HEK293 (cell line): ENCODE measurements around the gene CHN2.

Experiments
- CTCF ChIA-PET: fragments of 350-600 bp; formaldehyde crosslinking; extraction: SDS; loops from one replicate; lab custom pipeline; 2021; ENCODE audit warnings: antibody characterized with exemption; lab: Yijun Ruan, JAX
- POLR2A ChIA-PET: fragments of 300-600 bp; formaldehyde crosslinking; extraction: SDS; loops from one replicate; lab custom pipeline; 2020; ENCODE audit warnings: antibody characterized with exemption, inconsistent platforms; lab: Yijun Ruan, JAX
- H3K27ac ChIP-seq: fragments of 200-500 bp; sonication (Bioruptor generic); 2 replicates; pipeline ENCODE4 v1.5.1; 2014; ENCODE audit warnings: low read depth, low read length, control low read depth, inconsistent platforms; ENCODE audit errors: extremely low read depth
- H3K36me3 ChIP-seq, 2 experiments: fragments of 200-500 bp in 1 of 2; sonication (Bioruptor generic) in 1 of 2; 1 replicate in 1 of 2; 2 replicates in 1 of 2; pipeline ENCODE4 v1.5.1; 2014 to 2017; ENCODE audit warnings: inconsistent platforms in 2 of 2, low read length in 2 of 2; ENCODE audit not compliant: control insufficient read depth in 2 of 2, insufficient read depth in 1 of 2
- H3K4me1 ChIP-seq: fragments of 200-500 bp; sonication (Bioruptor generic); 2 replicates; pipeline ENCODE4 v1.5.1; 2014; ENCODE audit warnings: mild to moderate bottlenecking, low read length, inconsistent platforms; ENCODE audit not compliant: control insufficient read depth, insufficient read depth
- H3K4me3 ChIP-seq: 2 replicates; pipeline ENCODE4 v1.5.1; 2011; ENCODE audit warnings: low read depth, mild to moderate bottlenecking, control low read depth, low read length, moderate library complexity
- H3K9me3 ChIP-seq: fragments of 200-500 bp; sonication (Bioruptor generic); 2 replicates; pipeline ENCODE4 v1.5.1; 2014; ENCODE audit warnings: low read depth, low read length, inconsistent platforms; ENCODE audit not compliant: control insufficient read depth, insufficient read depth
- MZF1 ChIP-seq: fragments of 450-650 bp; formaldehyde crosslinking; IDR thresholded peaks from 2 replicates; pipeline ENCODE4 v1.5.1; 2017; ENCODE audit warnings: missing biosample characterization, missing genetic modification characterization, borderline replicate concordance
- PRDM1 ChIP-seq: fragments of 450-650 bp; formaldehyde crosslinking; IDR thresholded peaks from 2 replicates; pipeline ENCODE4; 2016; ENCODE audit warnings: missing biosample characterization, missing genetic modification characterization
- TRIM28 ChIP-seq: IDR thresholded peaks from 2 replicates; pipeline ENCODE4 v1.6.1; 2011; ENCODE audit warnings: low read length, control low read depth, borderline replicate concordance
- ZBTB48 ChIP-seq: fragments of 450-650 bp; formaldehyde crosslinking; IDR thresholded peaks from 2 replicates; pipeline ENCODE4 v1.5.1; 2016; ENCODE audit warnings: missing biosample characterization, missing genetic modification characterization
- ZNF140 ChIP-seq: fragments of 450-650 bp; formaldehyde crosslinking; IDR thresholded peaks from 2 replicates; pipeline ENCODE4 v1.5.1; 2016; ENCODE audit warnings: missing biosample characterization, missing genetic modification characterization
- ZNF202 ChIP-seq: fragments of 450-650 bp; formaldehyde crosslinking; IDR thresholded peaks from 2 replicates; pipeline ENCODE4 v1.5.1; 2016; ENCODE audit warnings: missing biosample characterization, missing genetic modification characterization, borderline replicate concordance
- ZNF221 ChIP-seq: fragments of 450-650 bp; formaldehyde crosslinking; IDR thresholded peaks from 2 replicates; pipeline ENCODE4 v1.5.1; 2017; ENCODE audit warnings: missing biosample characterization, missing genetic modification characterization, borderline replicate concordance
- ZNF292 ChIP-seq: fragments of 450-650 bp; formaldehyde crosslinking; IDR thresholded peaks from 2 replicates; pipeline ENCODE4 v1.5.1; 2016; ENCODE audit warnings: low read depth, missing biosample characterization, missing genetic modification characterization, borderline replicate concordance
- ZNF311 ChIP-seq: fragments of 450-650 bp; formaldehyde crosslinking; IDR thresholded peaks from 2 replicates; pipeline ENCODE4 v1.5.1; 2017; ENCODE audit warnings: missing biosample characterization, missing genetic modification characterization, borderline replicate concordance
- ZNF510 ChIP-seq: fragments of 450-650 bp; formaldehyde crosslinking; IDR thresholded peaks from 2 replicates; pipeline ENCODE4 v1.5.1; 2018; ENCODE audit warnings: mild to moderate bottlenecking, missing genetic modification characterization, missing biosample characterization; ENCODE audit not compliant: insufficient replicate concordance
- ZNF654 ChIP-seq: fragments of 450-650 bp; formaldehyde crosslinking; IDR thresholded peaks from 2 replicates; pipeline ENCODE4 v1.5.1; 2016; ENCODE audit warnings: low read depth, missing biosample characterization, missing genetic modification characterization
- ZNF664 ChIP-seq: fragments of 450-650 bp; formaldehyde crosslinking; IDR thresholded peaks from 2 replicates; pipeline ENCODE4 v1.5.1; 2016; ENCODE audit warnings: missing biosample characterization, missing genetic modification characterization
- ZSCAN23 ChIP-seq: fragments of 450-650 bp; formaldehyde crosslinking; IDR thresholded peaks from 2 replicates; pipeline ENCODE4 v1.5.1; 2016; ENCODE audit warnings: missing biosample characterization, missing genetic modification characterization
- TF ChIP-seq, protein P1 (sequence below): fragments of 450-650 bp; formaldehyde crosslinking; IDR thresholded peaks from 2 replicates; pipeline ENCODE4; 2016; ENCODE audit warnings: missing biosample characterization, missing genetic modification characterization
- TF ChIP-seq, protein P2 (sequence below): IDR thresholded peaks from 2 replicates; pipeline ENCODE4 v1.6.1; 2011; ENCODE audit warnings: mild to moderate bottlenecking, low read depth, low read length, borderline replicate concordance
- TF ChIP-seq, protein P3 (sequence below): fragments of 450-650 bp; formaldehyde crosslinking; IDR thresholded peaks from 2 replicates; pipeline ENCODE4 v1.5.1; 2016; ENCODE audit warnings: missing biosample characterization, missing genetic modification characterization
- TF ChIP-seq, protein P4 (sequence below): fragments of 450-650 bp; formaldehyde crosslinking; IDR thresholded peaks from 2 replicates; pipeline ENCODE4 v1.5.0; 2017; ENCODE audit warnings: missing biosample characterization, missing genetic modification characterization, borderline replicate concordance

CHN2 gene

DNA sequence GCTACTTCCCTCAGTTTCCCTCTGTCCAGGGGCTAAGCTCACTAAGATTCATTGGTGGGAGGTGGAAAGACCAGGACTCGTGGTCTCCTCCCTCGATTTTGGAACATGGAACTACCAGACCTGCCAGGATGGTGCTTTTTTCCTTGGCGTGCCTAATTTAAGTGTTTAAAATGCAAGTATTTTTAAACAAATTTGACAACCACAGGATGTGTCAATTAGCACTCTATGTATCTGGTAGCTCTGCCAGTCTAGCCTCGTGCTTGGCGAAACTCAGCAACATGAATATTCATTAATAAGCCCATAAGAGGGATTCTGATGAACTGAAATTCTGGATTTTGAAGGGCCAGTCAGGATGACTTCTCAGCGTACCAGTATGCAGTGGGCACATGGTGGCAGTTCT, 224.1 kb downstream of the CHN2 start (continued):
- TF ChIP-seq, protein P1, sequence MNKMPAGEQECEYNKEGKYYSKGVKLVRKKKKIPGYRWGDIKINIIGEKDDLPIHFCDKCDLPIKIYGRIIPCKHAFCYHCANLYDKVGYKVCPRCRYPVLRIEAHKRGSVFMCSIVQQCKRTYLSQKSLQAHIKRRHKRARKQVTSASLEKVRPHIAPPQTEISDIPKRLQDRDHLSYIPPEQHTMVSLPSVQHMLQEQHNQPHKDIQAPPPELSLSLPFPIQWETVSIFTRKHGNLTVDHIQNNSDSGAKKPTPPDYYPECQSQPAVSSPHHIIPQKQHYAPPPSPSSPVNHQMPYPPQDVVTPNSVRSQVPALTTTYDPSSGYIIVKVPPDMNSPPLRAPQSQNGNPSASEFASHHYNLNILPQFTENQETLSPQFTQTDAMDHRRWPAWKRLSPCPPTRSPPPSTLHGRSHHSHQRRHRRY (tag by site-specific recombination) = no peak

DNA sequence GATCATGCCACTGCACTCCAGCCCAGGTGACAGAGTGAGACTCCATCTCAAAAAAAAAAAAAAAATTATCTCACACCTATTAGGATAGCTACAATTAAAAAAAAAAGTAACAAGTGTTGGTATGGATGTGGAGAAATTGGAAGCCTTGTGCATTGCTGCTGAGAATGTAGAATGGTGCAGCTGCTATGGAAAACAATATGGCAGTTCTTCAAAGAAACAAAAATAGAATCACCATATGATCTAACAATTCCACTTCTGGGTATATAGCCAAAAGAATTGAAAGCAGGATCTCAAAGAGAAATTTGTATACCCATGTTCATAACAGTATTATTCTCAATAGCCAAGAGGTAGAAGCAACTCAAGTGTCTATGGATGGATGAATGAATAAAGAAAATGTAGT, 225.4 kb downstream of the CHN2 start:
- no peak overlapping the region for H3K4me3 ChIP-seq
- no peaks in the 10 kb centered on the region for H3K4me1 ChIP-seq
- CTCF ChIA-PET = interaction anchor here (0.7 kb wide), 1 partner anchor 11 kb away, joined by 3 read pairs; no protein-coding TSS in a partner anchor
- POLR2A ChIA-PET = interaction anchor here (0.6 kb wide), 1 partner anchor 142 kb away, joined by 4 read pairs; no protein-coding TSS in a partner anchor
- H3K36me3 ChIP-seq = no peaks in the 10 kb centered on the region
- no peak overlapping the region for H3K27ac ChIP-seq
- H3K9me3 ChIP-seq = no peaks in the 10 kb centered on the region
- TF ChIP-seq ZBTB48 (no peak), ZNF311 (tag by site-specific recombination) (no peak), ZNF292 (tag by site-specific recombination) (no peak), TRIM28 (no peak), ZNF202 (tag by site-specific recombination) (no peak), ZNF221 (tag by site-specific recombination) (no peak)

DNA sequence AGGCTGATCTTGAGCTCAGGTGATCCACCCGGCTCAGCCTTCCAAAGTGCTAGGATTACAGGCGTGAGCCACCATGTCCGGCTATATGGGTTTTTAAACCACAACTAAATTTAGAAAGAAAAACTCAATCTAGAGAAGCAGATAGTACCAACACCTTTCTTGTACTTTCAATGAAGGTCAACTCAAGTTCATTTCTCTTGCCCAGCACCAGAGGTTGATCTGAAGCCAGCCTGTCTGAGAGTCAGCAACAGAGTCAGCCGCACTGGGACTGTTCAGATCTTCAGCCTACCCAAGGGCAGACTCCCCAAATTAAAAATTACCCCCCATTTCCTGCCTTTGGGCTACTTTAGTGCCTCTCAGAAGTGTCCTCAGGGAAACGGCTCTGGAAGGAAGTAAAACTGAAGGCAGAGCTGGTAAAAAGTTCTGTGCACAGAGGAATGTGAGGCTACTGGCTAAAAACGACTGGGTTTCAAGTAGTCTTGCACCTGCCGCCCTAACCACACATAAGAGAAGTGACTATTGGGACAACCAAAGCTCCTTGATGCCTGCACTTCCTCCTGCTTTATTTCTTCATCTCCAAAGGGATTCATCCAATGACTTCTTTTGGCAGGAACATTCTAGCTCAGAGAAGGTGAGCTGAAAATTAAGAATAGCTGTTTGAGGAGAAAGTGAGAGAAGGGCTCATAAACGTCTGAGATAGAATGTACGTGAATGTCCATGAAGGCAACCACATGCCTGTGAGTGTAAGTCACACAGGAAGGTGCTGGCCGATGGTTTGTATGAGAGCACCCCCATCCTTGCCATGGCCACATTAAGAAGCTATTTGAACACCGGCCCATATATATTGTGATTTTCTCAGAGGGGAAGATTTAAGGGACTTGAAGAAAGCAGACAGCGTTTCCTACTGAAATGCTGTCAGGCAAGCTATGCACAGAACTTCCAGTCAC, 226.7 kb downstream of the CHN2 start:
- no peaks in the 10 kb centered on the region for H3K9me3 ChIP-seq
- no peak for TF ChIP-seq ZNF664 (tag by site-specific recombination)
- no peak for TF ChIP-seq ZNF140 (tag by site-specific recombination)
- TF ChIP-seq MZF1 (tag by site-specific recombination) = no peak
- TF ChIP-seq, protein P2, sequence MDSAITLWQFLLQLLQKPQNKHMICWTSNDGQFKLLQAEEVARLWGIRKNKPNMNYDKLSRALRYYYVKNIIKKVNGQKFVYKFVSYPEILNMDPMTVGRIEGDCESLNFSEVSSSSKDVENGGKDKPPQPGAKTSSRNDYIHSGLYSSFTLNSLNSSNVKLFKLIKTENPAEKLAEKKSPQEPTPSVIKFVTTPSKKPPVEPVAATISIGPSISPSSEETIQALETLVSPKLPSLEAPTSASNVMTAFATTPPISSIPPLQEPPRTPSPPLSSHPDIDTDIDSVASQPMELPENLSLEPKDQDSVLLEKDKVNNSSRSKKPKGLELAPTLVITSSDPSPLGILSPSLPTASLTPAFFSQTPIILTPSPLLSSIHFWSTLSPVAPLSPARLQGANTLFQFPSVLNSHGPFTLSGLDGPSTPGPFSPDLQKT = no peak
- TF ChIP-seq ZNF510 (tag by site-specific recombination) = no peak
- no peak for TF ChIP-seq PRDM1 (tag by site-specific recombination)
- TF ChIP-seq, protein P3, sequence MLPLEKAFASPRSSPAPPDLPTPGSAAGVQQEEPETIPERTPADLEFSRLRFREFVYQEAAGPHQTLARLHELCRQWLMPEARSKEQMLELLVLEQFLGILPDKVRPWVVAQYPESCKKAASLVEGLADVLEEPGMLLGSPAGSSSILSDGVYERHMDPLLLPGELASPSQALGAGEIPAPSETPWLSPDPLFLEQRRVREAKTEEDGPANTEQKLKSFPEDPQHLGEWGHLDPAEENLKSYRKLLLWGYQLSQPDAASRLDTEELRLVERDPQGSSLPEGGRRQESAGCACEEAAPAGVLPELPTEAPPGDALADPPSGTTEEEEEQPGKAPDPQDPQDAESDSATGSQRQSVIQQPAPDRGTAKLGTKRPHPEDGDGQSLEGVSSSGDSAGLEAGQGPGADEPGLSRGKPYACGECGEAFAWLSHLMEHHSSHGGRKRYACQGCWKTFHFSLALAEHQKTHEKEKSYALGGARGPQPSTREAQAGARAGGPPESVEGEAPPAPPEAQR (tag by site-specific recombination) = no peak
- TF ChIP-seq ZSCAN23 = no peak
- TF ChIP-seq ZNF654 = no peak
- TF ChIP-seq, protein P4, sequence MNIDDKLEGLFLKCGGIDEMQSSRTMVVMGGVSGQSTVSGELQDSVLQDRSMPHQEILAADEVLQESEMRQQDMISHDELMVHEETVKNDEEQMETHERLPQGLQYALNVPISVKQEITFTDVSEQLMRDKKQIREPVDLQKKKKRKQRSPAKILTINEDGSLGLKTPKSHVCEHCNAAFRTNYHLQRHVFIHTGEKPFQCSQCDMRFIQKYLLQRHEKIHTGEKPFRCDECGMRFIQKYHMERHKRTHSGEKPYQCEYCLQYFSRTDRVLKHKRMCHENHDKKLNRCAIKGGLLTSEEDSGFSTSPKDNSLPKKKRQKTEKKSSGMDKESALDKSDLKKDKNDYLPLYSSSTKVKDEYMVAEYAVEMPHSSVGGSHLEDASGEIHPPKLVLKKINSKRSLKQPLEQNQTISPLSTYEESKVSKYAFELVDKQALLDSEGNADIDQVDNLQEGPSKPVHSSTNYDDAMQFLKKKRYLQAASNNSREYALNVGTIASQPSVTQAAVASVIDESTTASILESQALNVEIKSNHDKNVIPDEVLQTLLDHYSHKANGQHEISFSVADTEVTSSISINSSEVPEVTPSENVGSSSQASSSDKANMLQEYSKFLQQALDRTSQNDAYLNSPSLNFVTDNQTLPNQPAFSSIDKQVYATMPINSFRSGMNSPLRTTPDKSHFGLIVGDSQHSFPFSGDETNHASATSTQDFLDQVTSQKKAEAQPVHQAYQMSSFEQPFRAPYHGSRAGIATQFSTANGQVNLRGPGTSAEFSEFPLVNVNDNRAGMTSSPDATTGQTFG (tag by site-specific recombination) = no peak
- H3K36me3 ChIP-seq = no peaks in the 10 kb centered on the region
- ChIA-PET POLR2A (no interaction called here), CTCF (interaction anchor here (1.3 to 2.9 kb wide), 3 partner anchors 13 to 500 kb away, joined by 5 to 7 read pairs (median 5); no protein-coding TSS in a partner anchor)
- no peak overlapping the region for H3K27ac ChIP-seq
- no peak overlapping the region for H3K4me3 ChIP-seq
- H3K4me1 ChIP-seq = no peaks in the 10 kb centered on the region
